ENCODE data around the gene BAIAP2L2. TPM values are rescaled to one million over a fixed set of nuclear protein-coding genes. Genes with fewer than 3 reads are reported as not detected.
A peak's percentile ranks its signal among the peaks of the same experiment; 100 is the strongest.

BAIAP2L2 gene
- total RNA-seq, 1 donor from 2014 or later = 0.24 TPM

- ATAC-seq (ENCODE audit: poor library complexity) (no peak), DNase-seq (peak; percentile 52)
- intact Hi-C loops (cut with DNase I) = no loop called here
Observed at GRCh38 chr22:38074181-38075104, 36.0 kb downstream of the BAIAP2L2 start.

- ATAC-seq (ENCODE audit: poor library complexity) = no peak
- intact Hi-C loops (cut with DNase I) = no loop called here
- peak; percentile 20 for DNase-seq
Observed at GRCh38 chr22:38073150-38074130, 37.0 kb downstream of the BAIAP2L2 start.

- DNase-seq (peak; percentile 29), ATAC-seq (ENCODE audit: poor library complexity) (no peak)
- intact Hi-C loops (cut with DNase I) = no loop called here
Observed at GRCh38 chr22:38072322-38073149, 37.9 kb downstream of the BAIAP2L2 start.

- ATAC-seq (ENCODE audit: poor library complexity) = no peak
- intact Hi-C loops (cut with DNase I) = no loop called here
- peak; percentile 31 for DNase-seq
Observed at GRCh38 chr22:38071421-38072321, 38.8 kb downstream of the BAIAP2L2 start.

GRCh38 chr22:38070250-38070921, 40.1 kb downstream of the BAIAP2L2 start:
- ATAC-seq (ENCODE audit: poor library complexity) (no peak), DNase-seq (peak; percentile 34)
- intact Hi-C loops (cut with DNase I) = no loop called here

GRCh38 chr22:38069372-38070249, 40.9 kb downstream of the BAIAP2L2 start:
- intact Hi-C loops (cut with DNase I) = no loop called here
- ATAC-seq (ENCODE audit: poor library complexity) (peak; percentile 88), DNase-seq (peak; percentile 87)

- peak; percentile 28 for DNase-seq
- intact Hi-C loops (cut with DNase I) = no loop called here
- ATAC-seq (ENCODE audit: poor library complexity) = peak; percentile 23
Observed at GRCh38 chr22:38068641-38069371, 41.7 kb downstream of the BAIAP2L2 start.

GRCh38 chr22:38067761-38068360, 42.6 kb downstream of the BAIAP2L2 start:
- no peak for ATAC-seq (ENCODE audit: poor library complexity)
- intact Hi-C loops (cut with DNase I) = no loop called here
- peak; percentile 45 for DNase-seq

- intact Hi-C loops (cut with DNase I) = no loop called here
- peak; percentile 41 for DNase-seq
- no peak for ATAC-seq (ENCODE audit: poor library complexity)
Observed at GRCh38 chr22:38067028-38067415, 43.5 kb downstream of the BAIAP2L2 start.

- DNase-seq (peak; percentile 34), ATAC-seq (ENCODE audit: poor library complexity) (no peak)
- intact Hi-C loops (cut with DNase I) = no loop called here
Observed at GRCh38 chr22:38066381-38067027, 44.0 kb downstream of the BAIAP2L2 start.

GRCh38 chr22:38065539-38065938, 44.9 kb downstream of the BAIAP2L2 start:
- DNase-seq = no peak
- intact Hi-C loops (cut with DNase I) = no loop called here
- ATAC-seq (ENCODE audit: poor library complexity) = no peak

GRCh38 chr22:38062791-38063190, 47.7 kb downstream of the BAIAP2L2 start:
- ATAC-seq (ENCODE audit: poor library complexity) = peak; percentile 66
- intact Hi-C loops (cut with DNase I) = no loop called here
- DNase-seq = no peak

GRCh38 chr22:38056969-38057891, 53.3 kb downstream of the BAIAP2L2 start, which contains the start of gene PICK1:
TSS of gene PICK1 (plus strand) at chr22:38057404. CDS start at chr22:38057810, 406 bp downstream.
- ATAC-seq (ENCODE audit: poor library complexity) (peak; percentile 89), DNase-seq (peak; percentile 91)
- intact Hi-C loops (cut with DNase I) = loop anchor here (5.0 to 10.0 kb wide), 2 partner anchors 298 to 515 kb away; partner anchors contain the start of gene DMC1

All from Right ventricle myocardium superior (tissue), 1 donor.